ES-I3 (cell line): ENCODE results near the gene PFKFB4.

Source experiments
- H3K36me3 ChIP-seq: 2 replicates; pipeline ENCODE4 v1.6.1; 2013; ENCODE audit warnings: mild to moderate bottlenecking, low read length, control low read depth, moderate library complexity; ENCODE audit not compliant: insufficient read depth
- H3K4me1 ChIP-seq: 2 replicates; pipeline ENCODE4 v1.6.1; 2013; ENCODE audit warnings: mild to moderate bottlenecking, control low read depth, low read length; ENCODE audit not compliant: insufficient read depth
- H3K9ac ChIP-seq: 2 replicates; pipeline ENCODE4 v1.6.1; 2013; ENCODE audit warnings: low read depth, mild to moderate bottlenecking, low read length, moderate library complexity
- H3K9me3 ChIP-seq: 2 replicates; pipeline ENCODE4 v1.6.1; 2013; ENCODE audit warnings: mild to moderate bottlenecking, low read length, moderate library complexity; ENCODE audit not compliant: control insufficient read depth, insufficient read depth

Gene PFKFB4

GRCh38 chr3:48469046-48469915 lies 87.3 kb downstream of the PFKFB4 start:
- no peak overlapping the region for H3K9ac ChIP-seq
- no peaks in the 10 kb centered on the region for H3K9me3 ChIP-seq
- H3K36me3 ChIP-seq: peaks cover 7% of the 10 kb centered on the region
- H3K4me1 ChIP-seq: peaks cover 15% of the 10 kb centered on the region; the same call in 1 of the 2 replicates

- H3K4me1 ChIP-seq: peaks cover 10% of the 10 kb centered on the region; the same call in 1 of the 2 replicates
- no peaks in the 10 kb centered on the region for H3K9me3 ChIP-seq
- peaks cover 7% of the 10 kb centered on the region for H3K36me3 ChIP-seq
- no peak overlapping the region for H3K9ac ChIP-seq
Measured at GRCh38 chr3:48468329-48468731, 88.3 kb downstream of the PFKFB4 start.
